Activated T-helper 1 cell treated with anti-CD3 and anti-CD28 coated beads, Interleukin-2, amount 50 U/mL, for 16 hours (primary cell): ENCODE data around the gene XIST.
"Not testable (repeated sequence)": the region's sequence is repeated elsewhere in the genome, so short reads cannot be mapped to it uniquely, and the experiment has no call there.

ENCODE experiments used
- DNase-seq, 2 donors: peaks; one replicate each; pipeline ENCODE4 v3.0.0-alpha.2; 2020; ENCODE audit warnings: low read depth in 1 of 2, low spot score in 1 of 2

Gene XIST

DNA sequence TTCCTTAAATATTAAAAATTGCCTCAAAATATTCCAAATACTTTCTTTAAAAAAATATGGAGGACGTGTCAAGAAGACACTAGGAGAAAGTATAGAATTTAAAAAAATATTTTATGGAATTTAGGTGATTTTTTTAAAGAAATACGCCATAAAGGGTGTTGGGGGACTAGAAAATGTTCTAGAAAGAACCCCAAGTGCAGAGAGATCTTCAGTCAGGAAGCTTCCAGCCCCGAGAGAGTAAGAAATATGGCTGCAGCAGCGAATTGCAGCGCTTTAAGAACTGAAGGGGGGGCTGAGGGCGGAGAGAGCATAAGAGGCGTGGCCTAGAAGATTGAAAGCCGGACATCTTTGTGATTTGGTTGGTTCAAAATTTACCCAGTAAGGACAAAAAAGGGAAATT, at the start of gene XIST:
Gene XIST (minus strand): TSS at position 248 of the 400 bp plus-strand sequence.
- peak in 1 of 2 donors; percentile 56 for DNase-seq

DNA sequence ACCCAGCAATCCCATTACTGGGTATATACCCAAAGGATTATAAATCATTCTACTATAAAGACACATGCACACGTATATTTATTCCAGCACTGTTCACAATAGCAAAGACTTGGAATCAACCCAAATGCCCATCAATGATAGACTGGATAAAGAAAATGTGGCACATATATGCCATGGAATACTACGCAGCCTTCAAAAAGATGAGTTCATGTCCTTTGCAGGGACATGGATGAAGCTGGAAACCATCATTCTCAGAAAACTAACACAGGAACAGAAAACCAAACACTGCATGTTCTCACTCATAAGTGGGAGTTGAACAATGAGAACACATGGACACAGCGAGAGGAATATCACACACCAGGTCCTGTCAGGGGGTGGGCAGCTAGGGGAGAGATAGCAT, 45.8 kb upstream of the XIST start:
- not testable (repeated sequence) for DNase-seq

DNA sequence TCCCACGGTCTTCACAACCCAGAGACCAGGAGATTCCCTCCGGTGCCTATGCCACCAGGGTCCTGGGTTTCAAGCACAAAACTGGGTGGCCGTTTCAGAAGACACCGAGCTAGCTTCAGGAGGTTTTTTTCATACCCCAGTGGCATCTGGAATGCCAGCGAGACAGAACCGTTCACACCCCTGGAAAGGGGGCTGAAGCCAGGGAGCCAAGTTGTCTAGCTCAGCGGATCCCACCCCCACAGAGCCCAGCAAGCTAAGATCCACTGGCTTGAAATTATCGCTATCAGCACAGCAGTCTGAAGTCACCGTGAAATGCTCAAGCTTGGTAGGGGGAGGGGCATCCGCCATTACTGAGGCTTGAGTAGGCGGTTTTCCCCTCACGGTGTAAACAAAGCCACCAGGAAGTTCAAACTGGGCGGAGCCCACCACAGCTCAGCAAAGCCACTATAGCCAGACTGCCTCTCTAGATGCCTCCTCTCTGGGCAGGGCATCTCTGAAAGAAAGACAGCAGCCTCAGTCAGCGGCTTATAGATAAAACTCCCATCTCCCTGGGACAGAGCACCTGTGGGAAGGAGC, 40.1 kb upstream of the XIST start:
- DNase-seq: peak in 1 of 2 donors; percentile 3

DNA sequence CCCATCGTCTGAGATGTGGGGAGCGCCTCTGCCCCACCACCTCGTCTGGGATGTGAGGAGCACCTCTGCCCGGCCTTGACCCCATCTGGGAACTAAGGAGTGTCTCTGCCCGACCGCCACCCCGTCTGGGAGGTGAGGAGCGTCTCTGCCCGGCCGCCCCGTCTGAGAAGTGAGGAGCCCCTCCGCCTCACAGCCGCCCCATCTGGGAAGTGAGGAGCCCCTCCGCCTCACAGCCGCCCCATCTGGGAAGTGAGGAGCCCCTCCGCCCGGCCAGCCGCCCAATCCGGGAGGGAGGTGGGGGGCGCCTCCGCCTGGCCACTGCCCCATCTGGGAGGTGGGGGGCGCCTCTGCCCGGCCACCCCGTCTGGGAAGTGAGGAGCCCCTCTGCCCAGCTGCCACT, 29.7 kb upstream of the XIST start:
- DNase-seq: not testable (repeated sequence)

DNA sequence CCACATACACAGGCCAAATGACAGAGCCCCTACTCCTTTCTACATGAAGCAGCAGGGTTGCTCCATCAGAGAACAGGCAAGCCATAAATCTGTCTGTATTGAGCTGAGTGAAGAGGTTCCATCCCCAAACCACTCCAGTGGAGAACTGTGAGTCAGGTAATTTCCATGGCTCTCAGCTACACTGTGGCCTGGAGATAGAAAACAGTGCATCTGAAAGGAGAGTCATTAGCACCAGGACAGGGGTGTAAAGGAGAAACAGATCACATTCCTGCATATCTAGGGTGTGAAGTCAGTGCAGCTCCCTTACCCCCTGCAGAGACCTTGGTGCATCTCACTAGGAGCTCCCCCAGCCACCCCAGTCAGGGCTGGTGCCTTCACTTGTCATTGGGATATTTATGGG, 25.2 kb upstream of the XIST start:
- no peak for DNase-seq

DNA sequence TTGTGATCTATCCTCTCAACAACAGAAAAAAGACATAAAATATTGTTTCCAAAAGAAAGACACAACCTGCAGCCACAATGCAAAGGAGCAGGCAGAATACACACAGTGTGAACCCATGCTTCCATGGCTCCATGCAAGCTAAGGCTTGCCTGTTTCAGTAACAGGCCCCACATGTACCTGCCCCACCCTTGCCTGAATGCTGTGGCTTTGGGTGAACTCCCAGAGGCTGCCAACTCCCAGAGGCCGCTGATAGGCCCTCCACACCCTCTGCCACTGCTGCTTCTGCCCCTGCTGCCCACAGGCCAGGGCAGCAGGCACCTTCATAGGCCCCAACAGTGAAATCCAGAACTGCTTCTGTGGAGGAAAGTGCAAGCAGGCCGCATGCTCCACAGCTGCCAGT, 24.4 kb upstream of the XIST start:
- no peak for DNase-seq

DNA sequence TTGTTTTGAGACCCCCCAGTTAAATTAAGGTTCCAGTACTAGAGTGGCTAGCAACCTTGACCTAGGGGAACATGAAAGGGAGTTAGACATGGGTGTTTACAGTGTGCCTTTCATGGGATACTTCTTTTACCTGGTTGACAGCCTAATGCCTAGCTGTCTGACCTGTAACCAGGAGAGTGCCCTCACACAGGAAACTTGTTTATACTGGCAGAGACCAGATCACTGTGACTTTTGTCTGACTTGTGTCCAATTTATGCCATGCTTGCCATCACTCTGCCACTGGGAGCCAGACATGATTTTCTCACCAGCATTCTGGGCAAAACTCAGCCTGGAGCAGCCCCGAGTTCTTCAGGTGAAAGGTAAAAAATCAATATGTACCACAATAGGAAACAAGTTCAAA, 16.4 kb upstream of the XIST start:
- no peak for DNase-seq

DNA sequence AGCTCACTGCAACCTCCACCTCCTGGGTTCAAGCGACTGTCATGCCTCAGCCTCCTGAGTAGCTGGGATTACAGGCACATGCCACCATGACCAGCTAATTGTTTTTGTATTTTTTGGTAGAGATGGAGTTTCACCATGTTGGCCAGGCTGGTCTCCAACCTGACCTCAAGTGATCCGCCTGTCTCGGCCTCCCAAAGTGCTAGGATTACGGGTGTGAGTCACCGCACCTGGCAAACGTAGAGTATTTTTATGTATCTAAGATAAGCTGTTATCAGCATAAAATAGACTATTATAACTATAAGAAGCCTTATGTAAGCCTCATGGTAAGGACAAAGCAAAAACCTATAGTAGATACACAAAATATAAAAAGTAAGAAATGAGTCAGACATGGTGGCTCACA, 14.6 kb upstream of the XIST start:
- DNase-seq: no peak

DNA sequence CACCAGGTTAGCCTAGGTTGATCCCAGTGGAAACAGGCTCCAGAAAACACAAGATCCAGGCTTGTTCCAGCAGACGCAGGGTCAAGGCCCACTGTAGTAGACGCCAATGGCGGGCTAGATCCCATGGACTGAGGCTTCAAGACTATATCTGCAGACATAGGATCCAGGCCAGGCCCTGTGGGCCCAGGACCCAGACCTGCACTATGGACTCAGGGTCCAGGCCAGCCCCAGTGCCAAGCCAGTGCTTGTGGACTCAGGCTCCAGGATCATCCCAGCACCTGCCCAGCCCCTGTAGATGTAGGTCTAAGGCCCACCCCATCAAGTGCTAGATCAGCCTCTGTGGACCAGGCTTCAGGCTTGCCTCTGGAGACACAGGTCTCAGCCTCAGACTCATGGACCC, 11.3 kb upstream of the XIST start:
- DNase-seq: no peak

DNA sequence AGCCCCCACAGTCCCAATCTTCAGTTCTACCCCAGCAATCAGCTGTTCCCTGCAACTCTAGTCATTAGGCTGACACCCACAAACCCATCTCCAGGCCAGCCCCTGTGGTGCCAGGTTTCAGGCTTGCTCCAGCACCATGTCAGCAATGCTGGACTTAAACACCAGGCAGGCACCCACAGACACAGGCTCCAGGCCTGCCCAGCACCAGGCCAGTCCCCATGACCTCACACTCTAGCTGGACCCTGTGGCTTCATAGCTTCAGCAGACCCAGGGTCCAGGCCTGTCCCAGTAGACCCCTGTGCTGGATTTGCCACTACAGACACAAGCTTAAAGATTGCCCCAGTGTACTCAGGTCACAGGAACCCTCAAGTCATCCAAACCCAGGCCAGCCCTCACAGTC, 10.8 kb upstream of the XIST start:
- no peak for DNase-seq

DNA sequence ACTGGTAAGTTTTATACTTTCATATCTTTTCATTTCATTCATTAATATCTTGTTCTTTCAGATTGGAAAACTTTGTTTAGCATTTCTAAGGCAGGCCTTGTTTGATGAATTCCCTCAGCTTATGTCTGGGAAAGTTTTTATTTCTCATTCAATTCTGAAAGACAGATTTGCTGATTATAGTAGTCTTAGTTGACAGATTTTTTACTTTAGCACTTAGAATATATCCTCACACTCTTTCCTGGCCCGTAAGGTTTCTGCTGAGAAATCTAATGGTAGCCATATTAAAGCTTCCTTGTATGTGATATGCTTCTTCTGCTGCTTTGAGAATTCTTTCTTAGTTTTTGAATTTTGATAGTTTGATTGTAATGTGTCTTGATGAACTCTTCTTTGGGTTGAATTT, 7.1 kb upstream of the XIST start:
- no peak for DNase-seq

DNA sequence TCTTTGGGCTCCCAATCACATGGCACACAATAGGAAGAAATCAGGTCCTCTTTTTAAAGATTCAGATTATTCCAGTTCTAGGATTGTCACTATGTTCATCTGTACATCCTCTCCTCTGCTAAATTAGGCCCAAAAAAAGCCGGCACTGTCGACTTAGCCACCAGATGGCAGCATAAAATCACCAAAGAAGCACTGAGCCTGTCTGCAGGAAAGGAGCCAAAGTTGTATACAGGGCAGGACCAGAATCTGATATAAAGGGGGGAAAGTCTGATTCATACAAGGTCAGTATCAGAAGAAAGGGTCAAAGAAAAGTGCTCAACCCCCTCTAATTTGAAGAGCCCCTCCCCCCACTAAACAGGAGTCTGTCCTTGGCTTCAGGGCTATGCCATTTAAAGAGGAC, 3.0 kb upstream of the XIST start:
- peak; percentile 12 to 52 for DNase-seq

DNA sequence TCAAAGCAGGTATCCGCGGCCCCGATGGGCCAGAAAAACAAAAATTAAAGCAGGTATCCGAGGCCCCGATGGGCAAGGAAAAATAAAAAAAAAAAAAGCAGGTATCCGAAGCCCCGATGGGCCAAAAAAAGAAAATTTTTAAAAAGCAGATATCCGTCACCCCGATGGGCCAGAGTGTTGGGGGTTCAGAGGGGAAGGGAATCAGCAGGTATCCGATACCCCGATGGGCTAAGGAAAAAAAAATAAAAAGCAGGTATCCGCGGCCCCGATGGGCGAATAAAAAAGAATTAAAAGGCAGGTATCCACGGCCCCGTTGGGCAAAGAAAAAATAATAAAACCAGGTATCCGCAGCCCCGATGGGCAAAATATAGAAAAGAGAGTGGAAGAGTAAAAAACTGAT, 492 bp downstream of the XIST start:
- no peak for DNase-seq

DNA sequence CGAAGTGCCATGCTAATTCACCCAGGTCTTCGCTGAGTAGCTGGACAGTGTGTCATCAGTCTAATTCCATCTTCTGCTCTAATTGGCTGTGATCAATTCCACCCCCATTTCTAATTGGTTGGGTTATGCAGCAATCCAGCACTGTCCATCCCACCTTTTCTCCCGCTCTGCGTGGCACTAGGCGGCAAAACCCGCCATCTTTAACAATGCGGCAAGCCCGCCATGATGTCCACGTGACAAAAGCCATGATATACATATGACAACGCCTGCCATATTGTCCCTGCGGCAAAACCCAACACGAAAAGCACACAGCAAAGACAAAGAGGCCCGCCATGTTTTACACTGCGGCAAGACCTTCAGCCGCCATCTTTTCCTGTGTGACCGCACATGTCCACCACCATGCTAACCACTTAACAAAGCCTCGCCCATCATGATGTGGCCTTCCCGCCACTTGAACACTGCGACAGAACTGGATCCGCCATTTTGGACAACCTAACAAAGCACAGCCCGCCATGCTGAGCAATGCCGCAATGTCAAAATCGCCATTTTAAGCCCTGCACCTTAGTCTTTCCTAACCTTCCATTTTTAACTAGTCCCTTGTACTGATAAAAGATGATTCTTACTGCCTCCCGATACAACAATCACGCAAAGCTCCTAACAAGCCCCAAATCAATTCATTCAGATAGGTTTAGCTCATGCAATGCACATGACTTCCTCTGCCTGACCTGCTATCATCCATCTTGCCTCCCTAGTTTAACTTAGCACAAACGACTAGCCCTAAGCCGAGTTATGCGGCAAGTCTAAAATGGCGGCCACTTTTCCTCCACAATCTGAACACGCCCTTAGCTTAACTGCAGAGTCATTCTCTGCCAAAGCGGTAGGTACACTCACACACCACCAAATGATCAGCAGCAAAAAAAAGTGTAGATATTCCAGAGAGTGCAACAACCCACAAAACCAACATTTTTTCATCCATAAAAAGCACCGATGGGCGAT, 1.2 kb downstream of the XIST start:
- peak in 1 of 2 donors; percentile 66 for DNase-seq

DNA sequence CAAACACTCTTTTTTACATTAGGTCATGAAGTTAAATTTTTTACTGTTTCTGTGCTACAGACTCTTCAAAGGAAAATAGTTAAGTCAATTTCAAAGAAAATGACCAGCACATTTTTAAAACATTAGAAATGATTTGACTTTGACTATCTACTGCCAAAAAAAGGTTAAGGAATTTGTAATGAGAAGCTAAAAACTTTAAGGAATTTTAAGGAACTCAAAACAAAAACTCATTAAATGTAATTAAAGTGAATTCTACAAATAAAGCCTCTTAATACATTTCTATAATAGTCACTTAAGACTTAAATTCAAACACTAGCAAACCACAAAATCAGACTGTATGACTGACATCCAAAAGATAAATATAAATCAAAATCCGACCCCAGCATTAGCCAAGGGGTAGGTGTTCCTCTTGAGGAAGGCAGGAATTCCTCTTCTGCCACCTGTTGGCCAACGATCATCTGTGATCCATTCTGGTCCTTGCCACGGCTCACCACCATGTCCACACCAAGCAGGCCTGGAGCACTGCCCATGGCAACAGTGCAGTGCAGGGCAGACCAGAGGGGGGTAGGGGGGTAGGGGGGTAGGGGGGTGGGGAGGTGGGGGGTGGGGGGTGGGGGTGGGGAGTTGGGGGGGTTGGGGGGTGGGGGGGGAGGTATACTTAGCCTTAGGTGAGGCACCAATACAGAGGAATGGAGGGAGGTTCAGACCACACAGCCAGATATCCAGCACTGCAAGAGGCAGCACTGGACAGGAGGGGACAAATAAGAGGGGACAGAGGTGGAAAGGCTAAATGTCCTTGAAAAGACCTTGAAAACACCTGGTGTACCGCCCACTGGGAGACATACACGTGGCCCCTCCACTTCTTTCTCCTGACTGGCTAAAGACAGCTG, 2.1 kb downstream of the XIST start:
- no peak for DNase-seq

DNA sequence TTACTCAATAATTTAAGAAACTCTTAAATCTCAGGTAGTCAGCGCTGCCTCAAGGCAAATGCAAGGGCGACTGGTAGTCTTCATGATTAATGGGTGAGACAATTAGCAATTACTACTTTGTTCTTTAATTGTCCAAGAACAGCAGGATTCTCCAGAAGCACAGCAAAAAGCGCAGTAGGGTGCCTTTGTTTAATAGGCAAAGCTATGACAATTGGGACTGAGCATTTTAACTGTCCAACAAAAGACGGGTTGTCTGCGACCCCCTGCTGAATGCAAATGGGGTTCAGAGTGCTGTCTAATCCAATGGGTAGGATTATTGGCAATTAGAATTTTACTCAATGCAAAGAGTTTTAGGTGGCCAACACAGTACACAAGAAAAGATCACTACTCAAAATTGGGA, 3.4 kb downstream of the XIST start:
- DNase-seq: no peak

DNA sequence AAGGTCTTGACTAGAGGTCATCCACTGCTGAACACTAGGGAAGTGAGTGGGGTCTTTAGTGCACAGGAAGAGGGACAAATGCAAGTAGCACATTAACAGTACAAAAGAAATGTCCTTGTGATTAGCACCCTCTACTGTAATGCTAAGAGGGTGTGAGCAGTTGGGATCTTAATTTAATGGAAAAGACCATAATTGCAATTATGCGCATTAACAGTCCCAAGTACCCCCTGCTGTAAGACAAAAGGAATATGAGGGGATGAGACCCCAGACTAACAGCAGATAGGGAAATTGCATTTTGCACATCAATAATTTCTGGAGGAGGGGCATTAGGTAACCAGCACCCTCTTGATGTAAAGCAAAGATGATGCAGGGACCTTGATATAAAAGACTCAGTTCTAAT, 4.5 kb downstream of the XIST start:
- DNase-seq: no peak

DNA sequence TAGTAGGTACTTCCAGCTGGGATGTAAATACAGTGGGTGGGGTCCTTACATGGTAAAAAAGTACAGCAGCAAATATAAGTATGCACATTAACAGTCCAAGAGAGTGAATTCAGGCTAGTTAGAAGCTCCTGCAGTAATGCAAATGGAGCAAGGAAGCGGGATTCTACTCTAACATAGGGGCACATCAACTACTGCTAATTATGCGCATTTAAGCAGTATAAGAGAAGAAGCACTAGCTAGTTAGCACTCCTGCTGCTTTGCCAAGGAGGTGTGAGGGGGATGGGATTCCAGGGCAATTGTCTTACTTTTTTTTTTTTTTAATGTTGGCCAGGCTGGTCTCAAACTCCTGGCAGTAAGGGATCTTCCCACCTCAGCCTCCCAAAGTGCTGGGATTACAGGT, 5.4 kb downstream of the XIST start:
- no peak for DNase-seq

DNA sequence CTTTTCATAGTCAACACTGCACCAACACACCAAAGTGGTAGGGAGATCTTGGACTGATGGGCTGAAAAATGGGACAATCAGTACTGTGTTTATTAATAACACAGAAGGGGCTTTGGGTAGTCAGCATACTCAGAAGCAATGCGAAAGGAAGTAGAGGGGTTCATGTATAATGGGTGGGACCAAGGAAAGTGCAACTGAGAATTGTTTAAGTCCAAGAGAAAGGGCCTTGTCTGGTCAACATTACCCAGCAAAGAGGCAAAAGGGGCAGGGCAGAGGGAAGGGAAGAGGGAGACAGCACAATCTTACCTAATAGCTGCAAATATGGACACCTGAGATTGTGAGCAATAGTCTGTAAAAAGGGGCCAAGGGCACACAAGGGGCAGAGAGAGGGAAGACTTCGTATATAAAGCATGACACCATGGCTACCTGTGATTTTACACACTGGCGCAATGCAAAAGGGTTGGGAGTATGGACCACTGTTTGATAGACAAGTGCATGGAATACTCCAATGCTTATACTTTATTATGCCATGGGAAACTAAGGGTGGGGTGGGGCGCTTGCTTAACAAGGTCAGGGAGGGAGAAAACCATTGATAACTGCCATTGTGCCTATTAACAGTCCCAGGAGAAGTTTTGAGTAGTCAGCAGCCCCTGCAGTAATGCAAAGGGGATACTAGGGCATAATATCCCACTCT, 9.8 kb downstream of the XIST start:
- no peak for DNase-seq

DNA sequence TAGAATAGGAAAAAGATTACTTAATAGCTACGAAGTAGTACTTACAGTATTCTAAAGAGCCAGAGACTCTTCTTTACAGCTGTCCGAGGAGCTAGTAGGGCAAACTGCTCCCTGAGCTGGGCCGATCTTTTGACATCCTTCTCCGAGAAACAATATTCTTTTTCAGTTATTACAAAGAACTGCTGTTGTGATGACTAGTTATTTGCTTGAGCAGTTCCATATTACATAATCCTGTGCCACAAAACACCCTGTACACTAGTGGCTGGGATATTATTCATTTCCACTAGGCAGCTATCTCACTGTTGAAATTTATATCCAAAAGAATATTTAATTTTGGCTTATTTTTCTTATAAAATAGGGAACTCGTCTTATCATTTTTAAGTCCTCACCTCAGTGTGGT, 11.2 kb downstream of the XIST start:
- no peak for DNase-seq
